HG03108 (cell line): ENCODE data around the gene PLXNB2.

ENCODE experiments used
- ATAC-seq: cut with Tn5 transposase; IDR thresholded peaks from one replicate; pipeline ENCODE4 v1.9.1; 2021; ENCODE audit warnings: moderate library complexity; ENCODE audit not compliant: unreplicated experiment

PLXNB2 gene

GRCh38 chr22:50311606-50312351, 4.3 kb upstream of the PLXNB2 start:
- ATAC-seq = no peak

DNA sequence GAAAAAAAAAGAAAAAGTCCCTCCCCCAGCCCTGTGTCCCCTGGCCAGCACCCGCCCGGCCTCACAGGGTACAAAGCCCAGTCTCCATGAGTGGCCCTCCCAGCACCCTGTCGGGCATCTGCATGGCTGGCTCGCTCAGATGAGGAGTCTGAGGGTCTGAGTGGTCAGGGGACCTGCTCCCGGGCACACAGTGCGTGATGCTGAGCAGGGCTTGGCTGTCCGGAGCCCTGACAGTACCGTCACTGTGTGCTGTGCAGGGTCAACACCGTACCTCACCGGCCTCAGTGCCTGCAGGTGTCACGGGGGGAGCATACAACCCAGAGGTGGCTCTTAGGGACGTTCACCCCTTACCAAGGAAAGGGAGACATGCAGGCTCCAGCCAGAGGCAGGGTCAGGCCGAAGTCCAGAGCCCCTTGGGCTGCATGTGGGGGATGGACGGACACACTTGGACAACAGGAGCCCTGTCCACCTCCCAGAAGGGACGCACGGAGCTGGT, 3.6 kb upstream of the PLXNB2 start:
- no peak for ATAC-seq

- no peak for ATAC-seq
Observed at GRCh38 chr22:50310031-50310722, 2.7 kb upstream of the PLXNB2 start.

GRCh38 chr22:50309601-50309991, 2.1 kb upstream of the PLXNB2 start:
- no peak for ATAC-seq

- no peak for ATAC-seq
Observed at GRCh38 chr22:50308986-50309600, 1.6 kb upstream of the PLXNB2 start.

DNA sequence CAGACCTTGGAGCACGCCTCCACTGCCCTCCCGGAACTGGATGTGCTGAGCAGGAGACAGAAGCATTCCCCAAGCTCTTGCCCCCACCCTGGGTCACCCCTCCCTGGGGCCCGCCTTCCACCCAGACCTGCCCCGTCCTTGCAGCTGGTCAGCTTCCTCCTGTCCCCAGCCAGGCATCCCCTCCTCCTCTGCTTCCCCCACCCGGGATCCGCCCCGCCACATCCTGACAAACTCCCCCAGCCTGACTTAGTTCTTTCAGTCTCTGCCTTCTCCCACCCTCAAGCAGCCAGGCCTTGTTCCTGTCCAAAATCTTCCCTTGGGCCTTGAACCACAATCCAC, 1.1 kb upstream of the PLXNB2 start:
- ATAC-seq = no peak

GRCh38 chr22:50307890-50308596, 597 bp upstream of the PLXNB2 start:
- no peak for ATAC-seq

DNA sequence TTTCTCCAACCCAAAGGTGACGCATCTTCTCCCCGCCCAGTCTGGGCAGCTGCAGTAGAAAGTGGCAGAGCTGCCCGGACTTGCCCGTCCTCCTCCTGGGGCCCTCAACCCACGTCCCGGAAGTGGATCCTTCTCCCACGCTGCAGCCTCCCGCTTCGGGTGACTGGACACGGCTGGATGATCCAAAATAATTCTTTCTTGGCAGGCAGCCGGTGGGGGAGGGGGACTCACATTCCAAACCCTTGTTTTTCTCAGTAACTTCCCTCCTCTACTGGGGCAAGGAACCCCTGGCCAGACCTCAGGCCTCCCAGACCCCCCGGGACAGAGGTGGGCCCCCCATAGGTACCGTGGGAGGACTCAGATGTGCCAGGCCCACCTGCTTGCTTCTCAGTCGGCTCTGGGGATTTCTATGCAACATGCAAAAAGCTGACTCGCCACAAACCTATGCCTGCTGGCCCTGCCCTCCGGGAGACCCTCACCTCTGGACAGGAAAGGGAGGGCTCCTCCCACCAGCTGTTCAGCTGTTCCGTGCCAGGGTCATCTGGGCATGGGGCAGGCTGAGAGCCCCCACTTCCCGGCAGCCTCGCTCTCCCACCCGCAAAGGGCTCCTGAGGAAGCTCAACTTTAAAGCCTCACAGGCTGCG, 1.4 kb downstream of the PLXNB2 start:
- ATAC-seq = no peak

GRCh38 chr22:50305393-50305922, 2.0 kb downstream of the PLXNB2 start:
- no peak for ATAC-seq

- ATAC-seq = no peak
Observed at GRCh38 chr22:50304528-50305392, 2.7 kb downstream of the PLXNB2 start.

DNA sequence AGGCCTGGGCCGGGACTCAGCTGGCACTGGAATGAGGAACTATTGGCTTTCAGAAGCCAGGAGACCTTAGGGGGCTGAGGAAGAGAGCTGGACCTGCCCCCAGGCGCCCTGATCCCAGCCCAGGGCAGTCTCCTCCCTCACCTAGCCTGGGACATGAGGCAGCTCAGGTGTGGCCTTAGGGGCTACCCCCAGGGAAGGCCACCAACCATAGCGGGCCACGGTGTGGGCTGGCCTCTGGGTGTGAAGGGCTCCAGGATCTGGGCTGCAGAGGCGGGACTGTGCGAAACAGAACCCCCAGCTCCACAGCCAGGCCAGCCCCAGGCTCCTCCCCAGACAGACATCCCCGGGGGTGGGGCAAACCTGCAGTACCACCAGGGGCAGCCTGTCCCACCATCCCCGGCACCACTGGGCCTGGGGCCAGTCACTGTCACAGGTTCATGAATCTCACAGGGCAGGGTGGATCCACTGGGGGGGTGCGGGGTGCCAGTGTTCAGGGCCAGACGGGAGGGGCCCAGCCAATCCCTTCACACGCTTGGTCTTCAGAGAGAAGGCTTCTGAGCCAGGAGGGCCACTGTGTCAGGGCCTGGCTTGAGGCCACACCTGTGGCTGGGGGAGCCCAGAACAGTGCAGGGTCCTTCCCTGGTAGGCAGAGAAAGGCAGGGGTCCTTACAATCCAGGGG, 3.5 kb downstream of the PLXNB2 start:
- ATAC-seq = no peak

GRCh38 chr22:50303515-50303847, 4.0 kb downstream of the PLXNB2 start:
- ATAC-seq = no peak

GRCh38 chr22:50302564-50302963, 4.9 kb downstream of the PLXNB2 start:
- no peak for ATAC-seq

DNA sequence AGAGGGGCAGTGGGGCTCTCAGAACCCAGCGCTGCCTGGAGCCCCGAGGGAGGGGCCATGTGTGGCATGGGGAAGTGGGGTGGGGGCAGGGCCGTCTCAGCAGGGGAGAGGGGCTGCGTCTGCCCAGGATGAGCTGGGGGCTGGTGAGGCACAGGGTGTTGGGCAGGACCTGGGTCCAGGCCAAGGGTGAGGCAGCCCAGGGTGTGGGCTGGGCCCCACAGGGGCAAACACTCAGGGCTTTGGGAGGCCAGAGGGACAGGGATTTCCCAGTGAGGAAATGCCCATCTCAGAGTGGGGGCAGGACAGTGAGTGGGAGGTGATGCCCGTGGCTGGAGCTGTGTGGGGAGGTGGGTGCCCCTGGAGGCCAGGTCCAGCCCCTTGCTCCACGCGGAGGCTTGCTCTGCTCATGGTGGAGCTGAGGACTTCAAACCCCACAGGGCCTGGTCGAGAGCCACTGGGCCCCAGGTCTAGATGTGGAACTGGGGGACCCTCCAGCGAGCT, 5.4 kb downstream of the PLXNB2 start:
- no peak for ATAC-seq

DNA sequence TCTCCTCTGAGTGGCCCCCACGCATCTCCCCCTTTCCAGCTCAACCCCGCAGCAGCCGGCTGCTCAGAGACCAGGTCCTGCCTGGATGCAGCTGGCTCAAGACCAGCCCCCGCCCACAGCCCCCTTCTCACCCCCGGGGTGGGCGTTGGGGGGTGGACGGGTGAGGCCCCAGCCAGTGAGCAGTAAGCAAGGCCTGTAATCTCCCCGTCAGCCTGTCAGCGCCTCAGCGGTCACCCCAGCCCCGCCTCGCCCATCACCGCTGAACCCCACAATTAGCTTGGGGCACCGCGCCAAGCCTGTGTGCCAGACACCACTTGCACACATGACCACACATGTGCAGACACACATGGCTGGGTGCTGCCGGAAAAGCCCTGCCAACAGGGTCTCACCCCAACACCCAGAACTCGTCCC, 5.9 kb downstream of the PLXNB2 start:
- no peak for ATAC-seq

DNA sequence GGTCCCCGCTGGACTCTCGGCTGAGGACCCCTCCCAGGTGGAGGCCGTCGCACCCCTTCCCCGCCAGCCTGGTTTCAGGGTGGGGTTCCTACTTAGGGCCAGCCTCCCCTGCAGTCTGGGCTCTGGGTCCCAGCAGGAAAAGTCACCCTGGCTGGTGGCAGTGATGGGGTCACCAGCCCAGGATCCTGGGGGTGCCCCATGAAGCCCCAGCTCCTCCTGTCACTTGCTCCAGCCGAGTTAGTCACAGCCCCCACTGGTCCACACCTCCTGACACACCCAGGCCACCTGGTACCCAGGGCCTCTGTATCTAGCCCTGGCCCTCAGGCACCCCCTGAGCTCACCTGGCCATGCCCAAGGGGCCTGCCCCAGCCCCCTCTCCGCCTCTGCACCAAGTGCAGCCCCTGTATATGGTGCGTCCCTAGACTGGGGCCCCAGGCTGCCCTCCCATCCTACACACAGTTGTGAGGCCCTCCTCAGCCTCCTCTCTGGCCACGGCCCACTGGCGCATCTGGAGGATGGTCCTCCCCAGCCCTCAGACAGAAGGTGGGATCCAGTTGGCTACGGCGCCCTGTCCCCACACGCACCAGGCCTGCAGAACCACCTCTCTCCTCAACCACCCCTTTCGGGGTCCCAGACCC, 6.7 kb downstream of the PLXNB2 start:
- no peak for ATAC-seq

GRCh38 chr22:50299785-50300619, 7.4 kb downstream of the PLXNB2 start:
- ATAC-seq = no peak
